Measurements from ENCODE around the gene ZNF79.

GRCh38 chr9:127380479-127380878 is 43.7 kb upstream of the ZNF79 start:
- TF ChIP-seq, protein P1, sequence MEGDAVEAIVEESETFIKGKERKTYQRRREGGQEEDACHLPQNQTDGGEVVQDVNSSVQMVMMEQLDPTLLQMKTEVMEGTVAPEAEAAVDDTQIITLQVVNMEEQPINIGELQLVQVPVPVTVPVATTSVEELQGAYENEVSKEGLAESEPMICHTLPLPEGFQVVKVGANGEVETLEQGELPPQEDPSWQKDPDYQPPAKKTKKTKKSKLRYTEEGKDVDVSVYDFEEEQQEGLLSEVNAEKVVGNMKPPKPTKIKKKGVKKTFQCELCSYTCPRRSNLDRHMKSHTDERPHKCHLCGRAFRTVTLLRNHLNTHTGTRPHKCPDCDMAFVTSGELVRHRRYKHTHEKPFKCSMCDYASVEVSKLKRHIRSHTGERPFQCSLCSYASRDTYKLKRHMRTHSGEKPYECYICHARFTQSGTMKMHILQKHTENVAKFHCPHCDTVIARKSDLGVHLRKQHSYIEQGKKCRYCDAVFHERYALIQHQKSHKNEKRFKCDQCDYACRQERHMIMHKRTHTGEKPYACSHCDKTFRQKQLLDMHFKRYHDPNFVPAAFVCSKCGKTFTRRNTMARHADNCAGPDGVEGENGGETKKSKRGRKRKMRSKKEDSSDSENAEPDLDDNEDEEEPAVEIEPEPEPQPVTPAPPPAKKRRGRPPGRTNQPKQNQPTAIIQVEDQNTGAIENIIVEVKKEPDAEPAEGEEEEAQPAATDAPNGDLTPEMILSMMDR (IDR thresholded peaks at IDR 0.05; ENCODE audit: control extremely low read depth in 1 of 3, insufficient read depth in 1 of 3, low read depth in 1 of 3, low read length in 3 of 3) = no peak
- no peak for TF ChIP-seq EZH2 (IDR thresholded peaks at IDR 0.05; ENCODE audit: low read depth, low read length, severe bottlenecking)
- no peak for TF ChIP-seq POLR2AphosphoS5 (IDR thresholded peaks at IDR 0.05; ENCODE audit: low read depth, low read length)
- TF ChIP-seq TCF12 (IDR thresholded peaks at IDR 0.05; ENCODE audit: low read depth, low read length) = no peak
- TF ChIP-seq SP2 (IDR thresholded peaks at IDR 0.05; ENCODE audit: low read length) = no peak
- no peak for TF ChIP-seq EP300 (IDR thresholded peaks at IDR 0.05; ENCODE audit: borderline replicate concordance in 1 of 2, low read depth in 2 of 2, low read length in 2 of 2)
- TF ChIP-seq SIX5 (IDR thresholded peaks at IDR 0.05; ENCODE audit: low read depth, low read length) = no peak
- no peak for TF ChIP-seq EGR1 (IDR thresholded peaks at IDR 0.05; ENCODE audit: borderline replicate concordance, low read depth, low read length)
- no peak for TF ChIP-seq SRF (IDR thresholded peaks at IDR 0.05; ENCODE audit: low read depth, low read length)
- TF ChIP-seq ZNF274 (IDR thresholded peaks at IDR 0.05; ENCODE audit: borderline replicate concordance, extremely low read depth, low read length) = no peak
- no peak for TF ChIP-seq GABPA (IDR thresholded peaks at IDR 0.05; ENCODE audit: borderline replicate concordance, insufficient read depth, low read length)
- TF ChIP-seq POLR2A (IDR thresholded peaks at IDR 0.05; ENCODE audit: control extremely low read depth in 1 of 2, low read depth in 2 of 2, low read length in 2 of 2) = no peak
- TF ChIP-seq FOSL1 (IDR thresholded peaks at IDR 0.05; ENCODE audit: insufficient read depth, low read depth, low read length) = no peak

Measured in H1 (cell line).